ENCODE measurements around the gene IAPP. TPM values are rescaled to one million over a fixed set of nuclear protein-coding genes. Genes with fewer than 3 reads are reported as not detected.

The IAPP gene
- total and polyA plus RNA-seq, 2 experiments from 2014 or later, result 0.32 TPM; not detected in 1

DNA sequence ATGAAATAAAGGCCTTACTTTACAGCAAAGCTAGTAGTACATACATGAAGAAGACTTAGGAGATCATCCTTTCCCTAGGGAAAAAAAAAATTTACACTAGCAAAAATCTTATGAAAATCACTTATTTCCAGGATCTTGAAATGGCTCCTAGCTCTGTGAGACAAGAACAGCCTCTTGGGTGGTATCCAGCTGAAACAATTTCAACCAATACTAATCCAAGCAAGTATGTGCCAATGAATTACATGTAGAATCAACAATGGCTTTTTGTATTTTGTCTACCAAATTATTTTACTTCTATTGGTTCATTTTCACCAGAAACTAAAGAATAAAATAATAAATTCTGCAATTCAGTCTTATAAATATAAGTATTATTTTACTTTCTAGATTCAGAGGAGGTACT lies 35.2 kb upstream of the IAPP start (continued):
- TF ChIP-seq, protein P1, sequence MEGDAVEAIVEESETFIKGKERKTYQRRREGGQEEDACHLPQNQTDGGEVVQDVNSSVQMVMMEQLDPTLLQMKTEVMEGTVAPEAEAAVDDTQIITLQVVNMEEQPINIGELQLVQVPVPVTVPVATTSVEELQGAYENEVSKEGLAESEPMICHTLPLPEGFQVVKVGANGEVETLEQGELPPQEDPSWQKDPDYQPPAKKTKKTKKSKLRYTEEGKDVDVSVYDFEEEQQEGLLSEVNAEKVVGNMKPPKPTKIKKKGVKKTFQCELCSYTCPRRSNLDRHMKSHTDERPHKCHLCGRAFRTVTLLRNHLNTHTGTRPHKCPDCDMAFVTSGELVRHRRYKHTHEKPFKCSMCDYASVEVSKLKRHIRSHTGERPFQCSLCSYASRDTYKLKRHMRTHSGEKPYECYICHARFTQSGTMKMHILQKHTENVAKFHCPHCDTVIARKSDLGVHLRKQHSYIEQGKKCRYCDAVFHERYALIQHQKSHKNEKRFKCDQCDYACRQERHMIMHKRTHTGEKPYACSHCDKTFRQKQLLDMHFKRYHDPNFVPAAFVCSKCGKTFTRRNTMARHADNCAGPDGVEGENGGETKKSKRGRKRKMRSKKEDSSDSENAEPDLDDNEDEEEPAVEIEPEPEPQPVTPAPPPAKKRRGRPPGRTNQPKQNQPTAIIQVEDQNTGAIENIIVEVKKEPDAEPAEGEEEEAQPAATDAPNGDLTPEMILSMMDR (conservative IDR thresholded peaks at IDR 0.05; ENCODE audit: low read depth in 2 of 2), result no peak
- TF ChIP-seq JUNB (IDR thresholded peaks at IDR 0.05; ENCODE audit: unreplicated experiment), result no peak
- TF ChIP-seq, protein P2, sequence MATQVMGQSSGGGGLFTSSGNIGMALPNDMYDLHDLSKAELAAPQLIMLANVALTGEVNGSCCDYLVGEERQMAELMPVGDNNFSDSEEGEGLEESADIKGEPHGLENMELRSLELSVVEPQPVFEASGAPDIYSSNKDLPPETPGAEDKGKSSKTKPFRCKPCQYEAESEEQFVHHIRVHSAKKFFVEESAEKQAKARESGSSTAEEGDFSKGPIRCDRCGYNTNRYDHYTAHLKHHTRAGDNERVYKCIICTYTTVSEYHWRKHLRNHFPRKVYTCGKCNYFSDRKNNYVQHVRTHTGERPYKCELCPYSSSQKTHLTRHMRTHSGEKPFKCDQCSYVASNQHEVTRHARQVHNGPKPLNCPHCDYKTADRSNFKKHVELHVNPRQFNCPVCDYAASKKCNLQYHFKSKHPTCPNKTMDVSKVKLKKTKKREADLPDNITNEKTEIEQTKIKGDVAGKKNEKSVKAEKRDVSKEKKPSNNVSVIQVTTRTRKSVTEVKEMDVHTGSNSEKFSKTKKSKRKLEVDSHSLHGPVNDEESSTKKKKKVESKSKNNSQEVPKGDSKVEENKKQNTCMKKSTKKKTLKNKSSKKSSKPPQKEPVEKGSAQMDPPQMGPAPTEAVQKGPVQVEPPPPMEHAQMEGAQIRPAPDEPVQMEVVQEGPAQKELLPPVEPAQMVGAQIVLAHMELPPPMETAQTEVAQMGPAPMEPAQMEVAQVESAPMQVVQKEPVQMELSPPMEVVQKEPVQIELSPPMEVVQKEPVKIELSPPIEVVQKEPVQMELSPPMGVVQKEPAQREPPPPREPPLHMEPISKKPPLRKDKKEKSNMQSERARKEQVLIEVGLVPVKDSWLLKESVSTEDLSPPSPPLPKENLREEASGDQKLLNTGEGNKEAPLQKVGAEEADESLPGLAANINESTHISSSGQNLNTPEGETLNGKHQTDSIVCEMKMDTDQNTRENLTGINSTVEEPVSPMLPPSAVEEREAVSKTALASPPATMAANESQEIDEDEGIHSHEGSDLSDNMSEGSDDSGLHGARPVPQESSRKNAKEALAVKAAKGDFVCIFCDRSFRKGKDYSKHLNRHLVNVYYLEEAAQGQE (IDR thresholded peaks at IDR 0.05; ENCODE audit: unreplicated experiment), result no peak
- TF ChIP-seq POLR2AphosphoS5 (IDR thresholded peaks at IDR 0.05; ENCODE audit: low read depth), result no peak
- TF ChIP-seq, protein P3, sequence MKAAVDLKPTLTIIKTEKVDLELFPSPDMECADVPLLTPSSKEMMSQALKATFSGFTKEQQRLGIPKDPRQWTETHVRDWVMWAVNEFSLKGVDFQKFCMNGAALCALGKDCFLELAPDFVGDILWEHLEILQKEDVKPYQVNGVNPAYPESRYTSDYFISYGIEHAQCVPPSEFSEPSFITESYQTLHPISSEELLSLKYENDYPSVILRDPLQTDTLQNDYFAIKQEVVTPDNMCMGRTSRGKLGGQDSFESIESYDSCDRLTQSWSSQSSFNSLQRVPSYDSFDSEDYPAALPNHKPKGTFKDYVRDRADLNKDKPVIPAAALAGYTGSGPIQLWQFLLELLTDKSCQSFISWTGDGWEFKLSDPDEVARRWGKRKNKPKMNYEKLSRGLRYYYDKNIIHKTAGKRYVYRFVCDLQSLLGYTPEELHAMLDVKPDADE (IDR thresholded peaks at IDR 0.05), result no peak

DNA sequence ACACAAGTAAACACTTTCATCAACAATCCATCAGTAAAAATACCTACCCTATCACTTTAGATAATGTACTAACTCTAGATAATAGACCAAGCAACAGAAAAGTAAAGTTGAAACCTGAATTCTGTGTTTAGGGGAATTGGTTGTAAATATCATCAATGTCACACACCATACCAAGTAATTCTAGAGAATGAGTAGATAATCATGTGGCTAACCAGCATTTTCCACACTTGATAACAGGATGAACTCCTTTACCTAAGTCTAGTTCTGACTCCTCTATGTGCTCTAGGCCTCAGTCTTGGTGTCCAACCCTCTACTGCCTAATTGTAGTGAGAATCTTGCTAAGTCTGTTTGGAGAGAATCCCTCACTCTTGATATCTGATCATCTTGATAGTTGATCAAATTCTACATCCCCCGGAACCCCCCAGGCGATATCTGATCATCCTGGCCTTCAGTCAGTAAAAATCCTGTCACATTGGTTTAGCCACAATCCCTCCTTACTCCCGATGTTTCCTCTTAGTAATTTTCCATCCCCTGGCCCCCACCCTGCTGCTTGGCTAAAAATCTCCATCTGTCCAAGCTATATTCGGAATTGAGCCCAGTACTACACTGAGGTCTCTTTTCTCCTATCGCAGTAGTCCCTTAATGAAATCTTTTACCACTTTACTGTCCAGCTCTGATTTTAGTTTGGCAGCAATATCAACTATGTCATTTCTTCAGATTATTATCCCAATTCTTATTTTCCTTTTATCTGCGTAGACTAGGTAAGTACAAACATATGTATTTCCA lies 34.5 kb upstream of the IAPP start:
- Histone ChIP-seq H3K4me3 (no peak overlapping the region), H2AFZ (no peak overlapping the region), H4K20me1 (replicated peaks; ENCODE audit: insufficient read depth) (no peaks in the 10 kb centered on the region), H3F3A (replicated peaks; ENCODE audit: low read depth) (no peaks in the 10 kb centered on the region), H3K27me3 (ENCODE audit: insufficient read depth) (no peaks in the 10 kb centered on the region), H3K4me2 (no peak overlapping the region), H3K4me1 (ENCODE audit: insufficient read depth) (peaks cover 25% of the 10 kb centered on the region), H3K79me2 (replicated peaks; ENCODE audit: insufficient read depth) (no peaks in the 10 kb centered on the region), H3K36me3 (ENCODE audit: insufficient read depth) (no peaks in the 10 kb centered on the region), H3K27ac (ENCODE audit: low read depth) (no peak overlapping the region), H3K9me2 (ENCODE audit: insufficient read depth) (no peaks in the 10 kb centered on the region)
- Mint-ChIP-seq H3K4me1 (peaks cover 24% of the 10 kb centered on the region), H3K9me3 (0 out of 3 replicates have a peak, but pooled peaks cover 5% of the 10 kb centered on the region), H3K27ac (peak overlapping the region; percentile 85), H3K36me3 (ENCODE audit: low read depth) (peaks cover 4% of the 10 kb centered on the region; the same call in 2 of the 3 replicates), H3K27me3 (ENCODE audit: insufficient read depth, low read depth, poor library complexity) (no peaks in the 10 kb centered on the region), H3K4me3 (no peak overlapping the region)
- no peak for ATAC-seq
- no peak for DNase-seq (ENCODE audit: low spot score)
- TF ChIP-seq, protein P3 (IDR thresholded peaks at IDR 0.05), result no peak
- TF ChIP-seq JUNB (IDR thresholded peaks at IDR 0.05; ENCODE audit: unreplicated experiment), result no peak
- no peak for TF ChIP-seq ZNF114 (CRISPR knock-in tag; IDR thresholded peaks at IDR 0.05)
- TF ChIP-seq CREB1 (CRISPR knock-in tag; IDR thresholded peaks at IDR 0.05; ENCODE audit: low read depth), result no peak
- no peak for TF ChIP-seq EZH2 (IDR thresholded peaks at IDR 0.05; ENCODE audit: low read depth, unreplicated experiment)
- TF ChIP-seq, protein P4, sequence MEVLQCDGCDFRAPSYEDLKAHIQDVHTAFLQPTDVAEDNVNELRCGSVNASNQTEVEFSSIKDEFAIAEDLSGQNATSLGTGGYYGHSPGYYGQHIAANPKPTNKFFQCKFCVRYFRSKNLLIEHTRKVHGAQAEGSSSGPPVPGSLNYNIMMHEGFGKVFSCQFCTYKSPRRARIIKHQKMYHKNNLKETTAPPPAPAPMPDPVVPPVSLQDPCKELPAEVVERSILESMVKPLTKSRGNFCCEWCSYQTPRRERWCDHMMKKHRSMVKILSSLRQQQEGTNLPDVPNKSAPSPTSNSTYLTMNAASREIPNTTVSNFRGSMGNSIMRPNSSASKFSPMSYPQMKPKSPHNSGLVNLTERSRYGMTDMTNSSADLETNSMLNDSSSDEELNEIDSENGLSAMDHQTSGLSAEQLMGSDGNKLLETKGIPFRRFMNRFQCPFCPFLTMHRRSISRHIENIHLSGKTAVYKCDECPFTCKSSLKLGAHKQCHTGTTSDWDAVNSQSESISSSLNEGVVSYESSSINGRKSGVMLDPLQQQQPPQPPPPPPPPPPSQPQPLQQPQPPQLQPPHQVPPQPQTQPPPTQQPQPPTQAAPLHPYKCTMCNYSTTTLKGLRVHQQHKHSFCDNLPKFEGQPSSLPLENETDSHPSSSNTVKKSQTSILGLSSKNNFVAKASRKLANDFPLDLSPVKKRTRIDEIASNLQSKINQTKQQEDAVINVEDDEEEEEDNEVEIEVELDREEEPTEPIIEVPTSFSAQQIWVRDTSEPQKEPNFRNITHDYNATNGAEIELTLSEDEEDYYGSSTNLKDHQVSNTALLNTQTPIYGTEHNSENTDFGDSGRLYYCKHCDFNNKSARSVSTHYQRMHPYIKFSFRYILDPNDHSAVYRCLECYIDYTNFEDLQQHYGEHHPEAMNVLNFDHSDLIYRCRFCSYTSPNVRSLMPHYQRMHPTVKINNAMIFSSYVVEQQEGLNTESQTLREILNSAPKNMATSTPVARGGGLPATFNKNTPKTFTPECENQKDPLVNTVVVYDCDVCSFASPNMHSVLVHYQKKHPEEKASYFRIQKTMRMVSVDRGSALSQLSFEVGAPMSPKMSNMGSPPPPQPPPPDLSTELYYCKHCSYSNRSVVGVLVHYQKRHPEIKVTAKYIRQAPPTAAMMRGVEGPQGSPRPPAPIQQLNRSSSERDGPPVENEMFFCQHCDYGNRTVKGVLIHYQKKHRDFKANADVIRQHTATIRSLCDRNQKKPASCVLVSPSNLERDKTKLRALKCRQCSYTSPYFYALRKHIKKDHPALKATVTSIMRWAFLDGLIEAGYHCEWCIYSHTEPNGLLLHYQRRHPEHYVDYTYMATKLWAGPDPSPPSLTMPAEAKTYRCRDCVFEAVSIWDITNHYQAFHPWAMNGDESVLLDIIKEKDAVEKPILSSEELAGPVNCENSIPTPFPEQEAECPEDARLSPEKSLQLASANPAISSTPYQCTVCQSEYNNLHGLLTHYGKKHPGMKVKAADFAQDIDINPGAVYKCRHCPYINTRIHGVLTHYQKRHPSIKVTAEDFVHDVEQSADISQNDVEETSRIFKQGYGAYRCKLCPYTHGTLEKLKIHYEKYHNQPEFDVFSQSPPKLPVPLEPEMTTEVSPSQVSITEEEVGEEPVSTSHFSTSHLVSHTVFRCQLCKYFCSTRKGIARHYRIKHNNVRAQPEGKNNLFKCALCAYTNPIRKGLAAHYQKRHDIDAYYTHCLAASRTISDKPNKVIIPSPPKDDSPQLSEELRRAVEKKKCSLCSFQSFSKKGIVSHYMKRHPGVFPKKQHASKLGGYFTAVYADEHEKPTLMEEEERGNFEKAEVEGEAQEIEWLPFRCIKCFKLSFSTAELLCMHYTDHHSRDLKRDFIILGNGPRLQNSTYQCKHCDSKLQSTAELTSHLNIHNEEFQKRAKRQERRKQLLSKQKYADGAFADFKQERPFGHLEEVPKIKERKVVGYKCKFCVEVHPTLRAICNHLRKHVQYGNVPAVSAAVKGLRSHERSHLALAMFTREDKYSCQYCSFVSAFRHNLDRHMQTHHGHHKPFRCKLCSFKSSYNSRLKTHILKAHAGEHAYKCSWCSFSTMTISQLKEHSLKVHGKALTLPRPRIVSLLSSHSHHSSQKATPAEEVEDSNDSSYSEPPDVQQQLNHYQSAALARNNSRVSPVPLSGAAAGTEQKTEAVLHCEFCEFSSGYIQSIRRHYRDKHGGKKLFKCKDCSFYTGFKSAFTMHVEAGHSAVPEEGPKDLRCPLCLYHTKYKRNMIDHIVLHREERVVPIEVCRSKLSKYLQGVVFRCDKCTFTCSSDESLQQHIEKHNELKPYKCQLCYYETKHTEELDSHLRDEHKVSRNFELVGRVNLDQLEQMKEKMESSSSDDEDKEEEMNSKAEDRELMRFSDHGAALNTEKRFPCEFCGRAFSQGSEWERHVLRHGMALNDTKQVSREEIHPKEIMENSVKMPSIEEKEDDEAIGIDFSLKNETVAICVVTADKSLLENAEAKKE (CRISPR knock-in tag; IDR thresholded peaks at IDR 0.05), result no peak
